PC-9 (cell line): ENCODE data around the gene SLC39A12. TPM values are rescaled to one million over a fixed set of nuclear protein-coding genes. Genes with fewer than 3 reads are reported as not detected.
"Not testable (repeated sequence)": the region's sequence is repeated elsewhere in the genome, so short reads cannot be mapped to it uniquely, and the experiment has no call there.

Source experiments
- BruUV-seq: library from RNA; stranded (reverse); fragments of 400-500 nt; replicated peaks from 2 replicates; lab custom pipeline; 2021; lab: Mats Ljungman, UMichigan
- CTCF ChIA-PET: fragments of 300-600 bp; sonication (Branson Sonifier 250); formaldehyde crosslinking; loops from one replicate; lab custom pipeline; 2022; ENCODE audit warnings: antibody characterized with exemption; lab: Charles Lee
- POLR2A ChIA-PET: fragments of 300-600 bp; sonication (Branson Sonifier 250); formaldehyde crosslinking; loops from one replicate; lab custom pipeline; 2022; ENCODE audit warnings: antibody characterized with exemption; ENCODE audit not compliant: unreplicated experiment; lab: Charles Lee
- DNase-seq, 2 experiments: peaks; one replicate each; pipeline versions ENCODE4 v3.0.0 to v3.0.0-alpha.2; 2015 to 2022; ENCODE audit warnings: mixed read lengths in 1 of 2
- H2AFZ ChIP-seq: fragments of 200-600 bp; sonication (generic); 2 replicates; pipeline ENCODE4 v1.8.1; 2017; ENCODE audit warnings: antibody characterized with exemption
- H3F3A ChIP-seq: fragments of 200-600 bp; sonication (generic); 2 replicates; pipeline ENCODE4 v1.8.1; 2017; ENCODE audit warnings: antibody characterized with exemption, mild to moderate bottlenecking, low read depth; ENCODE audit not compliant: insufficient read depth
- H3K27ac ChIP-seq: fragments of 200-600 bp; sonication (generic); 2 replicates; pipeline ENCODE4 v1.6.1; 2016; ENCODE audit warnings: mixed run types
- H3K27me3 ChIP-seq: fragments of 200-600 bp; sonication (generic); 2 replicates; pipeline ENCODE4 v1.6.1; 2016; ENCODE audit warnings: low read depth, mixed run types; ENCODE audit not compliant: insufficient read depth
- H3K36me3 ChIP-seq: fragments of 200-600 bp; sonication (generic); 2 replicates; pipeline ENCODE4 v1.6.1; 2016; ENCODE audit warnings: low read depth, mixed run types
- H3K4me1 ChIP-seq: fragments of 200-600 bp; sonication (generic); replicated peaks from 2 replicates; pipeline ENCODE4 v1.6.1; 2016; ENCODE audit warnings: mixed run types; ENCODE audit not compliant: insufficient read depth
- H3K4me2 ChIP-seq: fragments of 200-600 bp; sonication (generic); 2 replicates; pipeline ENCODE4 v1.6.1; 2017; ENCODE audit warnings: mixed run types
- H3K4me3 ChIP-seq: fragments of 200-600 bp; sonication (generic); 2 replicates; pipeline ENCODE4 v1.6.1; 2016; ENCODE audit warnings: mixed run types
- H3K79me2 ChIP-seq: fragments of 200-600 bp; sonication (generic); 2 replicates; pipeline ENCODE4 v1.6.1; 2017; ENCODE audit warnings: low read depth, mixed run types
- H3K9me2 ChIP-seq: fragments of 200-600 bp; sonication (generic); 2 replicates; pipeline ENCODE4 v1.8.1; 2017; ENCODE audit warnings: mild to moderate bottlenecking; ENCODE audit not compliant: insufficient read depth
- H3K9me3 ChIP-seq: fragments of 200-600 bp; sonication (generic); 2 replicates; pipeline ENCODE4 v1.8.1; 2016; ENCODE audit warnings: low read depth; ENCODE audit not compliant: insufficient read depth
- H4K20me1 ChIP-seq: fragments of 200-600 bp; sonication (generic); 2 replicates; pipeline ENCODE4 v1.8.1; 2017; ENCODE audit not compliant: insufficient read depth
- CTCF ChIP-seq: fragments of 200-600 bp; sonication (generic); conservative IDR thresholded peaks from 2 replicates; pipeline ENCODE4 v1.6.1; 2017; ENCODE audit warnings: mixed run types, antibody characterized with exemption, mild to moderate bottlenecking, moderate library complexity
- EZH2 ChIP-seq: fragments of 200-600 bp; sonication (generic); IDR thresholded peaks from 2 replicates; pipeline ENCODE4 v1.8.0; 2017; ENCODE audit warnings: antibody characterized with exemption, low read depth
- intact Hi-C: fragments of 100-400 bp; cut with micrococcal nuclease; formaldehyde crosslinking; loops from one replicate; pipeline ENCODE4 v1.10.0; 2022; ENCODE audit not compliant: unreplicated experiment
- total RNA-seq: library from RNA; stranded (reverse); gene quantifications from 2 replicates; pipeline ENCODE4 v1.2.3, GENCODE V29; 2021

The SLC39A12 gene
- total RNA-seq, 1 experiment from 2014 or later: not detected

- intact Hi-C loops: loop anchor here (1.0 to 5.0 kb wide), 4 partner anchors 61 to 316 kb away; no protein-coding TSS in a partner anchor
- Histone ChIP-seq H3K9me2 (no peaks in the 10 kb centered on the region), H4K20me1 (no peaks in the 10 kb centered on the region), H3K4me1 (peaks cover 20% of the 10 kb centered on the region), H3F3A (peaks cover 17% of the 10 kb centered on the region; the same call in 1 of the 2 replicates), H3K27me3 (no peaks in the 10 kb centered on the region), H3K9me3 (no peaks in the 10 kb centered on the region), H3K4me3 (no peak overlapping the region; the same call in 1 of the 2 replicates), H3K36me3 (no peaks in the 10 kb centered on the region), H2AFZ (peak overlapping the region; percentile 57), H3K4me2 (peak overlapping the region; percentile 45), H3K79me2 (no peaks in the 10 kb centered on the region), H3K27ac (peak overlapping the region; percentile 86)
- ChIA-PET CTCF (interaction anchor here (0.5 to 0.6 kb wide), 2 partner anchors 318 to 1059 kb away, joined by 3 to 4 read pairs; no protein-coding TSS in a partner anchor), POLR2A (interaction anchor here (0.7 kb wide), 1 partner anchor 91 kb away, joined by 6 read pairs; no protein-coding TSS in a partner anchor)
- TSS peak; percentile 36 for BruUV-seq
- DNase-seq: peak; percentile 86 to 87
- TF ChIP-seq EZH2 (no peak), CTCF (no peak)
Observed at GRCh38 chr10:17923728-17924127, 28.0 kb upstream of the SLC39A12 start.

GRCh38 chr10:17943033-17943745 is 8.5 kb upstream of the SLC39A12 start:
- Histone ChIP-seq H3K9me2 (no peaks in the 10 kb centered on the region), H3K27me3 (no peaks in the 10 kb centered on the region), H3K36me3 (no peaks in the 10 kb centered on the region), H2AFZ (no peak overlapping the region), H3K27ac (no peak overlapping the region), H3K4me1 (no peaks in the 10 kb centered on the region), H3K4me3 (no peak overlapping the region), H3K79me2 (no peaks in the 10 kb centered on the region), H4K20me1 (no peaks in the 10 kb centered on the region), H3K4me2 (no peak overlapping the region), H3F3A (no peaks in the 10 kb centered on the region), H3K9me3 (no peaks in the 10 kb centered on the region)
- no peak for DNase-seq
- intact Hi-C loops: no loop called here
- POLR2A ChIA-PET: interaction anchor here (0.6 kb wide), 1 partner anchor 724 kb away, joined by 9 read pairs; no protein-coding TSS in a partner anchor
- no TSS peak for BruUV-seq
- CTCF ChIA-PET: no interaction called here
- TF ChIP-seq CTCF (no peak), EZH2 (no peak)

- intact Hi-C loops, H3K4me2 ChIP-seq, CTCF ChIA-PET, H3F3A ChIP-seq, H3K27ac ChIP-seq, BruUV-seq, H3K4me1 ChIP-seq, POLR2A ChIA-PET, H3K36me3 ChIP-seq, H3K4me3 ChIP-seq, H3K9me3 ChIP-seq, H4K20me1 ChIP-seq, DNase-seq, H2AFZ ChIP-seq, H3K27me3 ChIP-seq, H3K79me2 ChIP-seq, H3K9me2 ChIP-seq: not testable (repeated sequence)
Observed at GRCh38 chr10:17950269-17950668, 1.4 kb upstream of the SLC39A12 start.
